ENCODE data around the gene TRAPPC14.
A peak's percentile ranks its signal among the peaks of the same experiment; 100 is the strongest.

Gene TRAPPC14

DNA sequence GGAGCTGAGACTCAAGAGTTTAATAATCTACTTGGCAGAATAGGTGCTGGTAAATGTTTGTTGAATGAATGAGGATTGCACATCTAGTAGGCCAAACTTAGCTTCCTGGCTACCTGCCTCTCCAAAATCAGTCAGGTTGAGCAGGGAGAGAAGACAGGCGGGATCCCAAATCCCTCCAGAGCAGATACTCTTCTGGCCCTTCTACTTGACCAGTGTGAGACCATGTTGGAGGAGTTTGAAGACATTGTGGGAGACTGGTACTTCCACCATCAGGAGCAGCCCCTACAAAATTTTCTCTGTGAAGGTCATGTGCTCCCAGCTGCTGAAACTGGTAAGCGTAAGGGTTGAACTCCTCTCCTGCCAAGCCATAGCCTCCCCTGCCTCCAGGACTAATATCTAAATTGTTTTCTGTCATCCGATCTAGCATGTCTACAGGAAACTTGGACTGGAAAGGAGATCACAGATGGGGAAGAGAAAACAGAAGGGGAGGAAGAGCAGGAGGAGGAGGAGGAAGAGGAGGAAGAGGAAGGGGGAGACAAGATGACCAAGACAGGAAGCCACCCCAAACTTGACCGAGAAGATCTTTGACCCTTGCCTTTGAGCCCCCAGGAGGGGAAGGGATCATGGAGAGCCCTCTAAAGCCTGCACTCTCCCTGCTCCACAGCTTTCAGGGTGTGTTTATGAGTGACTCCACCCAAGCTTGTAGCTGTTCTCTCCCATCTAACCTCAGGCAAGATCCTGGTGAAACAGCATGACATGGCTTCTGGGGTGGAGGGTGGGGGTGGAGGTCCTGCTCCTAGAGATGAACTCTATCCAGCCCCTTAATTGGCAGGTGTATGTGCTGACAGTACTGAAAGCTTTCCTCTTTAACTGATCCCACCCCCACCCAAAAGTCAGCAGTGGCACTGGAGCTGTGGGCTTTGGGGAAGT lies 34.0 kb downstream of the TRAPPC14 start:
- no peak for DNase-seq

DNA sequence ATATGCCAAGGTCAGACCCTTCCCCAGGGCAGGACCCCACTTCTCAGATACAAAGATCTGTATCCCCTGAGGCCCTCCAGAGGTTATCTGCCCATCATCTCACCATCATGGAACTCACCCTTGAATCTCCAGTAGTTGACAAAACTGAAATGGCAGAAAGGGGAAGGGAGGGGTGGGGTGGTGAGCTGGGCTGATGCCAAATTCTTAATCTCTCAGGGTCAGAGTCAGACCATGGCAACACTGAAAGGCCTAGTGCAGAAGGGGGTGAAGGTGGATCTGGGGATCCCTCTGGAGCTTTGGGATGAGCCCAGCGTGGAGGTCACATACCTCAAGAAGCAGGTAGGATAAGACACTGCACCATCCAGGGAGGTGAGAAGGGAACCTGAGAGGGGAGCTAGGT lies 36.0 kb downstream of the TRAPPC14 start:
- DNase-seq = no peak

DNA sequence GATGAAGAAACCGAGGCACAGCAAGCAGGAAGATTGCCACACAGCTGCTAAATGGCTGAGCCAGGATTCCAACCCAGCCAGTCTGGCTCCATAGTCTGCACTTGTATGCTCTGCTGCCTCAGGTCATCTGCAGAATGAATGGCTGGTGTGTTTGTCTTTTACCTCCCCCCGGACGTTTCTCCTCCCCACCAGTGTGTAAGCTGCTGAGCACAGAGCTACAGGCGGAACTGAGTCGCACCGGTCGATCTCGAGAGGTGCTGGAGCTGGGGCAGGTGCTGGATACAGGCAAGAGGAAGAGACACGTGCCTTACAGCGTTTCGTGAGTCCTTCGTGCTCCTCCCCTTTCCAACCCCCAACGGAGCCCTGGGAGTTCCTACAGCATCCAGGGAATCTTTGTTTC lies 36.5 kb downstream of the TRAPPC14 start:
- DNase-seq = peak; percentile 92 to 93

DNA sequence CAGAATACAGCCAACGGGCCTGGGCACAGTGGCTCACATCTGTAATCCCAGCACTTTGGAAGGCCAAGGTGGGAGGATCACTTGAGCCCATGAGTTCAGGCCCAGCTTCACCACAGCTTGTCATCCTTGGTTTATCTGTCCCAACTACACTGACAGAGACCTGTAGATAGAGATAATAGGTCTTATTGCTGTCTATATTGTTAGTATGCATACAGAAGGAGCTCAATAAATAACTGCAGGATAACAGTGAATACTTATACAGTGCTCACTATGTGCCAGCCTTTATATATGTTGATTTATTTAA lies 37.8 kb downstream of the TRAPPC14 start:
- DNase-seq = no peak

DNA sequence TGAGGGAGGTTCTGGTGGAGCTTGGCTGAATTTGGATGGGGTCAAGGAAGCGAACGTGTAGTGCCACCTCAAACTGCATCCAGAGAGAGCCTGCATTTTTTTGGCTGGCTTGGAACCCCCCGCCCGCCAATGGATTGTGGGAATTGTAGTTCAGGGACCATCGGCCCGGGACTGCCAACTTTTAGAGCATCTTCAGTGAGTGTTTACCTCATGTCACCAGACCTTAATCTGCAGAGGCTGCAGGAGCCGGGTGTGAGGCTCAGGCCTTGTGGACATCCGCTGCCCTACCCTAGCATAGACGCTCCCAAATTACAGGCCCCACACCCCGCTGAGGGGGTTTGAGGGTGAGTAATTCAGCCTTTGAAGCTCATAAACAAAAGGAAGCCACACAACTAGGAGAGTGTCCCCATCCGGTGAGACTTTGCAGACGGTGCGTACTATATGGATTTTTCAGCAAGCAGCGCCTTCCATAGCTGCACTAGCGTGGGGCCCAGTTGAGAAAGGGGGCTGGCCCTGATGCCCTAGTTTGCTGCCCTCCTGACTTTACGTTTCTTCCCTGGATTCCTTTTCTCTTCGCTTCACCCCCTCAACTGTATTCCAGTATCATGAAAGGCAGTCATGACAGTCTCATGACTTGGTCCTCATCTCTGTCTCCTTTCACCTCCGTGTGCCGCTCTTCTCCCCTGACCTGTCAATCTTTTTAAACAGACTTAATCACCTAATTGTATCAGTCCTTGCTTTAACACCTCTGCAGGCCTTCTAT lies 38.4 kb downstream of the TRAPPC14 start:
- peak; percentile 35 to 56 for DNase-seq

DNA sequence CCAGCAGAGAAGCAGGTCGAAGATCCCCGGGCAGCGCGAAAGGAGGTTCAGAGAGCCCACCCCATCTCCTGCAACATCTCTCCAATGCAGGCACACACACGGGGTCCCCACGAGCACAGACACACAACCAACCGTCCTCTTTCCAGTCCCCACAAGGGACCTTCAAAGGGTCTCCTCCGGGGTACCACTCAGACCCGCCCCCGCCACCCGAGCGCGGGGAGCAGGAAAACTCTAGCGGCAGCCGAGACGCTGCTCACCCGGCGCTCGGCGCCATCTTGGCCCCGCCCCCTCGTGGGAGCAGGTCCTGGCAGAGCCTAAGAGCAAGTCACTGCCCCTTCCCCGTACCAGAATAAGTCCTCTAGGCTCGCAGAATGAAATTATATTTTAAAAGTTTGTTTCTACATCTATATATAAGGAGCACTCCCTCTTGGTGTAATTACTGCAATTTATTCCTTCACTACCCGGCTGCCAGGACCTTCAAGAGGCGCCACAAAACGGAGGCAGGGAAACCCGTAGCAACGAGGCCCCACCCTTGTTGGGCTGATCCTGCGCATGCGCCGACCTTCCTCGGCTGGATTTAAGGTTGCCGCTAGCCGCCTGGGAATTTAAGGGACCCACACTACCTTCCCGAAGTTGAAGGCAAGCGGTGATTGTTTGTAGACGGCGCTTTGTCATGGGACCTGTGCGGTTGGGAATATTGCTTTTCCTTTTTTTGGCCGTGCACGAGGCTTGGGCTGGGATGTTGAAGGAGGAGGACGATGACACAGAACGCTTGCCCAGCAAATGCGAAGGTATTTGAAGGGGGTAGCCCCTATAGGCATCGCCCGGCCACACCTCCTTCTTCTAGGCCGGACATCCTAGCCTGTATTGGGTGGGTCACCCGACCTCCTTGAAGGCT lies 39.2 kb downstream of the TRAPPC14 start, which contains the start of the genes CNPY4 and TAF6:
Gene CNPY4 (plus strand): TSS at position 563 of the 898 bp plus-strand sequence. CDS start 111 bp downstream, at position 674.
Gene TAF6 (minus strand): TSS at position 287 of the 898 bp plus-strand sequence. CDS start 5,149 bp downstream, outside the sequence.
- peak; percentile 87 to 89 for DNase-seq

DNA sequence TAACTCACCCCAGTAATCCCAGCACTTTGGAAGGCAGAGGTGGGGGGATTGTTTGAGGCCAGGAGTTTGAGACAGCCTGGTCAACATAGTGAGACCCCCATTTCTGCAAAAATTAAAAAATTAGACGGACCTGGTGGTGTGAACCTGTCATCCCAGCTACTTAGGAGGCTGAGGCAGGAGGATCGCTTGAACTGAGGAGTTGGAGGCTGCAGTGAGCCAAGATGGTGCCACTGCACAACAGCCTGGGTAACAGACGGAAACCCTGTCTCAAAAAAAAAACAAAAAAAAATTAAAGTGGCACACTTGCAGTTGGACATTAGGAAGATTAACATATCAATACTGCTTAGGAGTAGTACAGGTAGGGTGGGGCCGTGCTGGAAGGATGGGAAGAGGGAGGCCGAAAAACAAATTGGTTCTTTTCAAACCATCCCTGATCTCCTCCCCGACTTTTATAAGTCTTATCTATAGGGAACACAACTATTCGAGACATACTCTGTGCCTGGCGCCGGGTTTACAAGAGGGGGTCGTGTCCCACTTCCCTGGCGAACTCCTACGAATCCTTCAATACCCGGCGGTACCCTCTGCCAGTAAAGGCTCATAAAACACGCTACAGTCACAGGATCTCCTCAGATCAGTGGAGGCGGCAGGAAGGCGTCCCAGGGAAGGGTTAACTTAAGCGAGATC lies 40.0 kb downstream of the TRAPPC14 start:
- DNase-seq = no peak

DNA sequence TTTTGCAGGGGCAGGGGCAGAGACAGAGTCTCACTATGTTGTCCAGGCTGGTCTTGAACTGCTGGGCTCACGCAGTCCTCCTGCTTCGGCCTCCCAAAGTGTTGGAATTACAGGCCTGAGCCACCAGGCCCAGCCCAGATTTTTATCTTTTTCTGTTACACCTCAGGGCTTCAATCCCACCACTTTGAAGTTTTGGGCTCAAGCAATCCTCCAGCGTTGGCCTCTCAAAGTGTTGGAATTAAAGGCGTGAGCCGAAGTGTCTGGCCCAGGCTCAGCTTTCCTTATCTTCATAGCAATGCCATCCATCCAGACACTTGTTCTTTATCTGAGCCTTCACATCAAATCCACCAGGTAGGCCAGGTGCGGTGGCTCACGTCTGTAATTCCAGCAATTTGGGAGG lies 43.5 kb downstream of the TRAPPC14 start:
- no peak for DNase-seq

DNA sequence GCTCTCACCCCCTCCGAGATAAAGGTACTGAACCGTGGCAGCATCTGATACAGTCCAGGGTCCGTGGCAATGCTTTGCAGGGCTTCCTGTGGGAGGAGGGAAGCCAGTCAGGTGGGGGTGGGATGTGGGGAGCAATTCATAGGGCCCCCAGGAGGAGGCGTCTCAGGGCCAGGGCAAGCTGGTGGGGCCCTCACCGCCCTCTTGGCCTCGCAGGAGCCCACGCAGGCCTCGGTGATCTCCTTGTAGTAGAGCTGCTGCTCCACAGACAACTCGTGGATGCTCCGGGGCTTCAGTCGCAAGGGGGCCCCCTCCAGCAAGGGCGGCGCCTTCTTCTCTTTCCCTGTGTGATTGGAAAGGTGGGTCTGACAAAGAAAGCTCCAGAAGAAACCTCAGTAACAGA lies 46.6 kb downstream of the TRAPPC14 start:
- DNase-seq = no peak

DNA sequence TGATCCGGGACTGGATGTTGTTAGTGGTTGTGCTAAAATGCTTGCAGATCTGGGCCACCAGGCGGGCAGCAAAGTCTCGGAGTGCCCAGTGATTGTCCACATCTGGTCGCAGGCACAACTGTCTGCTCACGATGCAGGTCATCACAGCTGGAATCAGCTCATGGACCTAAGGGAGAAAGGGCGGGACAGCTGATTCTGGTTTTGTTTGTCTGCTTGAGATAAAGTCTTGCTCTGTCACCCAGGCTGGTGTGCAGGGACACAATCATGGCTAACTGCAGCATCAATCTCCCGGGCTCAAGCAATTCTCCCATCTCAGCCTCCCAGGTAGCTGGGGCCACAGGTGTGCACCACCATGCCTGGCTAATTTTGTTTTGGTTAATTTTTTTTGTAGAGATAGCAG lies 47.4 kb downstream of the TRAPPC14 start:
- DNase-seq = no peak

DNA sequence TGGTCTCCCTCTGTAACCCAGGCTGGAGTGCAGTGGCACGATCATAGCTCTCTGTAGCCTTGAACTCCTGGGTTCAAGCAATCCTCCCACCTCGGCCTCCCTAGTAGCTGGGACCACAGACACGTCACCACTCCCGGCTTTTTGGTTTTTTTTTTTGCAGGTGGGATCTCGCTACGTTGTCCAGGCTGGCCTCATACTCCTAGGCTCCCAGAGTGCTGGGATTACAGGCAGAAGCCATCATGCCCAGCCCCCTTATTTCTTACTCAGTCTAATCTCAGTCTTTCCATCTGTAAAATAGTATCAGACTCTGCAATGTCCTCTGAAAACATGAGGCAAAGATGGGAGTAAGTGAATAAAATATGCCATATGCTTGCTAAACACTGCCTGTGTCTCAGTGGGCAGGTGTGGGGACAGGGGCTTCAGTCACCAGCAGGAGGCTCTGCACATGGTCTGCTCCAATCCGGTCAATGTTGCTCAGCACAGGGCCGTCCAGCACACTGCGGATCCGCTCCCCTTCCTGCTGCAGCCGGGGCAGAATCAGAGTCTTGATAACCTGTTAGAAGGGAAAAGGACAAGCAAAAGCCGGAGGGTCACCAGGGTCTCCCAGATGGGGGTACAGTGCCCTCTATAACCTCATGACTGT lies 48.9 kb downstream of the TRAPPC14 start:
- DNase-seq = no peak

DNA sequence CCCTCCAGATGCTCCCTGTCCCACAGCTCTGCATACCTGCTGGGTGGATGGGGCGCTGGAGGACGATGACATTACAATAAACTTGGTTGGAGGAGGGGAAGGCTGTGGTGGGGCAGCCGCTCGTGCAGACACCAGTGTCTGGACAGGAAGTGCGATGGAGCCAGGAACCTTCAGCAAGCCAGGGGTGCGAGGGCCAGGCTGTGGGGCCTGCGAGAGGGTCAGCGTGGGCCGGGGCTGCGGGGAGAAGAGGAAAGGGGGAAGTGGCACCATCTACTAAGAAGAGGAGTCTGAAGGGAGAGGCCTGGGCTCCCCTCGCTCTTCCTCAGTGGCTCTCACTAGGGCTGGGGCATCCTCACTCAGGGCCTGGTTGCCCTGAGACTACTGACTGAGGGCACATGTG lies 50.6 kb downstream of the TRAPPC14 start:
- no peak for DNase-seq

DNA sequence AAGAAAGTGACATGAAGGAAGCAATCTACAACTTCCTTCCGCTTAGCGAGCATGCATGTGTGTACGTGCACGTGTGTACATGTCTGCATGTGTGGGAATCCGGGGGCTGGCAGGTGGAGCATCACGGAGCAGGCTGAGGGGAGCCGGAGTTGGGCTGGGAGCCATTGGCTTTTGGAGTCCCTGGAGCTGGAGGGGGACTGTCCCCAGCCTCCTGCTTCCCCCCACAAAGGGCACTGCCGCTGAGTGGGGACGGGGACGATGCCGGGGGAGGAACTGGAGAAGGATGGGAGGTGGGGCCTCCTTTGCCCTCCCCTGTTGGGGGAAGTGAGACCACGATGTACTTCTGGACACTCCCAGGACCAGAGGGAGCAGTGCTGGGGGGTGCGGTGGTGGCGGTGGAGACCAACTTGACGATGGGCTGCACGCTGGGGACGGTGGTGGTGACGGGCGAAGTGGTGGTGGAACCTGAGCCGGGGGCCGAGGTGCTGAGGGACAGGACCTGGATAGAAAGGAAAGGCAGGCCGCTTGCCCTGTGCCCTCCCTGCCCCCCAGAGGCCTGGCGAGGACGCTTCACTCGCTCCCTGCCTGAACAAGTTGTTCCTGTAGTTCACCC lies 51.3 kb downstream of the TRAPPC14 start:
- no peak for DNase-seq

DNA sequence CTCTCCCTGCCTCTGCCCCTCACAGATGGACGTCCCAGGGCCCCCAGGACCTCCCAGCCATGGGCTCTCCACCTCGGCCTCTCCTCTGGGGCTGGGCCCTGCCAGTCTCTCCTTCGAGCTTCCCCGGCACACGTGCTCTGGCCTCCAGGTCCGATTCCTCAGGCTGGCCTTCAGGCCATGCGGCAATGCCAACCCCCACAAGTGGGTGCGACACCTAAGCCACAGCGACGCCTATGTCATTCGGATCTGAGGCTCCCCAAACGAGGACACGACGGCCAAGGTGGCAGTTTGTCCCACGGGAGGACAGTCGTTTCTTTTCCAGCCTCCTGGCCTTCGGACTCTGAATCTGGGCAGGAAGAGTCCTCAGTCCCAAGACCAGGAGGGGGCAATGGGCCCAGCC lies 51.9 kb downstream of the TRAPPC14 start:
- DNase-seq = no peak

DNA sequence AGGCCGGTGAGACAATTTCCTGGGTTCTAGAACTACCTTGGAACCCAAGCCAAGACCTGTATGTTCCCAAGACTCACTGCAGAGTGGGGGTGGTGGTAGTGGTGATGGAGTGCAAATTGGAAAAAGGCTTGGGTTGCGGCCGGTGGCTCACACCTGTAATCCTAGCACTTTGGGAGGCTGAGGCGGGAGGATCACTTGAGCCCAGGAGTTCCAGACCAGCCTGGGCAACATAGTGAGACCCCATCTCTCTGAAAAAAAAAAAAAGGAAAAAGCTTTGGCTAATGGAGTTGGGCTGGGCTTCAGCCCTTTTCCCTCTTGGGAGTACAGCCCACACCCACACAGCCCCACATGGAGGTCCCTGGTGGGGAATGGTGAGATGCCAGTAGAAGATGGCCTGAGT lies 53.0 kb downstream of the TRAPPC14 start:
- no peak for DNase-seq
